Adrenal gland (tissue), 5 donors: ENCODE results near the gene NPY1R.

Experiments used
- POLR2A ChIP-seq, 2 donors: fragments of 450-650 bp; IDR thresholded peaks; one replicate each; pipeline ENCODE4 v1.6.1; 2017; ENCODE audit warnings: antibody characterized with exemption in 2 of 2, mild to moderate bottlenecking in 2 of 2, moderate library complexity in 1 of 2
- TF ChIP-seq, protein P1 (sequence below), 6 experiments: fragments of 450-650 bp in 4 of 6; fragments of 200-600 bp in 2 of 6; sonication (generic) in 1 of 6; IDR thresholded peaks; 1 replicate in 5 of 6; 2 replicates in 1 of 6; pipeline versions ENCODE4 v1.5.1 to v1.8.0; 2016 to 2021; ENCODE audit warnings: antibody characterized with exemption in 6 of 6, mild to moderate bottlenecking in 2 of 6, moderate library complexity in 1 of 6
- donor health status: DM: no; HTN: no; CAD: no.

- TF ChIP-seq POLR2A (IDR thresholded peaks at IDR 0.05) = no peak
- TF ChIP-seq, protein P1, sequence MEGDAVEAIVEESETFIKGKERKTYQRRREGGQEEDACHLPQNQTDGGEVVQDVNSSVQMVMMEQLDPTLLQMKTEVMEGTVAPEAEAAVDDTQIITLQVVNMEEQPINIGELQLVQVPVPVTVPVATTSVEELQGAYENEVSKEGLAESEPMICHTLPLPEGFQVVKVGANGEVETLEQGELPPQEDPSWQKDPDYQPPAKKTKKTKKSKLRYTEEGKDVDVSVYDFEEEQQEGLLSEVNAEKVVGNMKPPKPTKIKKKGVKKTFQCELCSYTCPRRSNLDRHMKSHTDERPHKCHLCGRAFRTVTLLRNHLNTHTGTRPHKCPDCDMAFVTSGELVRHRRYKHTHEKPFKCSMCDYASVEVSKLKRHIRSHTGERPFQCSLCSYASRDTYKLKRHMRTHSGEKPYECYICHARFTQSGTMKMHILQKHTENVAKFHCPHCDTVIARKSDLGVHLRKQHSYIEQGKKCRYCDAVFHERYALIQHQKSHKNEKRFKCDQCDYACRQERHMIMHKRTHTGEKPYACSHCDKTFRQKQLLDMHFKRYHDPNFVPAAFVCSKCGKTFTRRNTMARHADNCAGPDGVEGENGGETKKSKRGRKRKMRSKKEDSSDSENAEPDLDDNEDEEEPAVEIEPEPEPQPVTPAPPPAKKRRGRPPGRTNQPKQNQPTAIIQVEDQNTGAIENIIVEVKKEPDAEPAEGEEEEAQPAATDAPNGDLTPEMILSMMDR (IDR thresholded peaks at IDR 0.05) = no peak
These were observed 12.0 kb upstream of the NPY1R start for GRCh38 chr4:163344147-163345125.
